ENCODE results near the gene SLC25A24.
"Not testable (repeated sequence)": the region's sequence is repeated elsewhere in the genome, so short reads cannot be mapped to it uniquely, and the experiment has no call there.

SLC25A24 gene

GRCh38 chr1:108199781-108200686, at the start of gene SLC25A24:
Gene SLC25A24, minus strand, starts transcription at chr1:108200343. Its CDS starts 205 bp downstream, at chr1:108200138.
- peak; percentile 79 for DNase-seq

DNA sequence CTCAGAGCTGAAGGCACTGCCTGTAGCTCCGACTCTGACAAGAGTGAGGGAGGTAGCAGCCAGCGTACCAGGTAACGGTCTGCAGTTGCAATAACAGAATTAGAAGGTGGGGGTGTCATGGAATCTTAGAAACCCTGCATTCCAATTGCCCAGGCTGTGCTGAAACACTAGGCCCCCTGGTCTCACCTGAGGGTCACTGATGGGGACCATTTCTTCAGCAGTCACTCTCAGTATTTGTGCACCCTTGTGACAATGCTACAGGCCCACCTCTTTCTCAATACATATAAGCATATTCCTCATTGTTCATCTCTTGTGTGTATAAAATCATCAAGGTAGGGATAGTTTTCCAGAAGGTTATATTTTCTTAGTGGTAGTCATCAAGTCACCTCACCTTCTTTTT, 43.8 kb upstream of the SLC25A24 start, which contains the start of gene NBPF4:
Gene NBPF4, minus strand, starts transcription at position 101 of the 400 bp plus-strand sequence. CDS start 315 bp downstream, outside the sequence.
- DNase-seq, result not testable (repeated sequence)

DNA sequence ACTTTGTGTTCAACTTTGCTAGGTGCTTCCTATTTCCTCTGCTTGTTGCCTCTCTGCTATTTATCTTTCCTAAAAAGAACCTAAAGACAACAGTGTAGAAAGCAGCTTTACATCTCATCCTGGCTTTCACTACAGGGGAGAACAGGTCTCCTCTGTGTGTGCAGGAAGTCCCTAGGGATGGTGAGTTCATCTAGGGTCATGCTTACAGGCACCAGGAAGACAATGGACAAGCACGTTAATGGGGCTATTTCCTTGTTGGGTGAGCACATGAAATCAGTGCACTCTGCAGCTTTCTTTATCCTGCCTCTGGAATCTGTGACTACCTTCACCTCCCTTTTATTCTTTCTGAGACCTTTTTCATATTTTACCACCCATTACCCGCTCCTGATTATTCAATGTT, 39.3 kb upstream of the SLC25A24 start:
- DNase-seq, result not testable (repeated sequence)

GRCh38 chr1:108235308-108235707, 35.2 kb upstream of the SLC25A24 start:
- not testable (repeated sequence) for DNase-seq

DNA sequence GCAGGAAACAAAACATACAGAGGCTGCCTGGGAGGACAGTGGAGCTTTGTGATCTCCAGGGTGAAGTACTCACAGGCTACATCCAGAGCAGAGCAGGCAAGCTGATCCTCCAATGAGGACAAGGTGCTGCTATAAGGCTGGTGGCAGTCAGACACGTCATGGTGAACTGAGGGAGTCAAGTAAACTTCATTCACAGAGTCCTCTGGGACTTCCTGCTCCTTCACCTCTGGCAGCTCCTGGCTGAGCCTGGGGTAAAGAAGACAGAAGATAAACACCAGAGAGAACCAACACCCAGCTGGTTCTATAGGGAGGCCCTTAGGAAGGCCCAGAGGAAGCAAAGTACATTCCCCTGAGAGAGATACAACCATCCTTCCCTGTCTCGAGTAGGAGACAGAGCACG, 32.0 kb upstream of the SLC25A24 start:
- not testable (repeated sequence) for DNase-seq

- not testable (repeated sequence) for DNase-seq
These were observed 29.8 kb upstream of the SLC25A24 start for GRCh38 chr1:108229976-108230375.

DNA sequence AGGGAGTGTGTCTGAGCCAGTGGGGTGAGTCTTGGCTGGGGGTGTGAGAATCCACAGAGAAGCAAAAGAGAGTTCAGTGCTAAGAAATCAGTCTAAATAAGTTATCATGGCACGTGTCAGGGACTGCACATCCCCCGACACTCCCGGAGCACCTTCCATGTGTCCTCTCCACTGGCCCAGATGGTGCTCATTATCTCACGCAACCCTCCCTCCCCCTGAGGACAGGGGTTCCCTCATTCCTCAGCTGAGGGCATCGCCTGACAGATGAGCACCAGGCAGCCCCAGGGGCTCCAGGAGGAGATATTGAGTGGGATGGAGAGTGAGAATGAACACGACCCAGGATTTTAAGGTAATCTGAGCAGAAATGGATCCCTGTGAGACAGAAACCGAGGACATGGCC, 27.6 kb upstream of the SLC25A24 start:
- DNase-seq, result not testable (repeated sequence)

DNA sequence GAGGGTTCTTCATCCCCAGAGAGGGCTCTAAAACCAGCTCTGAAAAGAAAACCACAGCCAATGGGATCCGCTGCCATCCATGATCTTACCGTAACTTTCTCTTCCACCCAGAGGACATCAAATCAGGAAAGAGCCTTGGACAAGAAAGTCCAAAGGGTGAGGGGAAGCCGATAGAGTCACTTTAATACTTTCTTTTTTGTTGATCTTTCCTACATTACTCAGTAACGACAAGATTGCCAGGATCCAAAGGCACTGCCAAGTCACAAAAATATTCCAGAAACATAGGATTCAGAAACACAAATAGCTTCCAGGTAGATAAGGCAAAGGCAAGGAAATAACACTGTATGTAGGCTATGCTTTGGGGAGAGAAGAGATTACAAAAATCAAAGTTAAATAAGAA, 26.7 kb upstream of the SLC25A24 start:
- DNase-seq, result not testable (repeated sequence)

DNA sequence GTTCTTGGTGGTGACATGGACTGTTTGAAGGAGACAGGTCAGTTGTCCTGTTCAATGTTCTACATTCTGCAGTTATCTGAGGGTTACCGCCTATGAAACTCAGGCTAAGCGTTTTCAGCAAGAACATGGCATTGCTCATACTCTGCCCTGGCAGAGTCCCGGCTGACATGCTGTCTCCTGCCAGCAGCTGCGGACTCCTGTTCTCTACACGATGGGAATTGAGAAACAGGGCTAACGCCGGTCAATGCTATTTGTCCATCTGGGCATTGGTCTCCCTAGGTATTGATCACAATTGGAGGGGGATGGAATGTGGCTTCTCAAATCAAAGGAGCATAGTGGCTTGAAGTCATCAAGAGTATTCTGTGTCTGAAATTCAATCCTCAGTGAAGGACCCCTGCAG, 23.1 kb upstream of the SLC25A24 start:
- not testable (repeated sequence) for DNase-seq

GRCh38 chr1:108217515-108218174, 17.5 kb upstream of the SLC25A24 start:
- DNase-seq, result not testable (repeated sequence)

DNA sequence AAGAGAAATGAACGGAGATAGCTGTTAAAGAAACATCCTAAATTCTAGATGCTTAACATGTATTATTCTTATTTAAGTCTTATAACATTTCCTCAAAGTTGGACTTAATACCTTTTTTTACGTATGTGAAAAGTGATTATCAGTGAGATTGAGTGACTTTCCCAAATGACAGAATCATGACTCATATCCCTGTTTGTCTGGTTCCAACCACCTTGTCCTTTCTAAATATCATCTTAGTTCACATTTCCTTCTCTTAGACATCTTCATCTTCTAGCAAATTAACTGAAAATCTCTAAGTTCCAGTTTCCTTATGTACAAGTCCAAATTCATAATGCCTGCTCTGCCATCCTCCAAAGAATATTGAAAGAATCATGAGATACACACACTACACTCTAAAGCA, 16.9 kb upstream of the SLC25A24 start:
- not testable (repeated sequence) for DNase-seq

DNA sequence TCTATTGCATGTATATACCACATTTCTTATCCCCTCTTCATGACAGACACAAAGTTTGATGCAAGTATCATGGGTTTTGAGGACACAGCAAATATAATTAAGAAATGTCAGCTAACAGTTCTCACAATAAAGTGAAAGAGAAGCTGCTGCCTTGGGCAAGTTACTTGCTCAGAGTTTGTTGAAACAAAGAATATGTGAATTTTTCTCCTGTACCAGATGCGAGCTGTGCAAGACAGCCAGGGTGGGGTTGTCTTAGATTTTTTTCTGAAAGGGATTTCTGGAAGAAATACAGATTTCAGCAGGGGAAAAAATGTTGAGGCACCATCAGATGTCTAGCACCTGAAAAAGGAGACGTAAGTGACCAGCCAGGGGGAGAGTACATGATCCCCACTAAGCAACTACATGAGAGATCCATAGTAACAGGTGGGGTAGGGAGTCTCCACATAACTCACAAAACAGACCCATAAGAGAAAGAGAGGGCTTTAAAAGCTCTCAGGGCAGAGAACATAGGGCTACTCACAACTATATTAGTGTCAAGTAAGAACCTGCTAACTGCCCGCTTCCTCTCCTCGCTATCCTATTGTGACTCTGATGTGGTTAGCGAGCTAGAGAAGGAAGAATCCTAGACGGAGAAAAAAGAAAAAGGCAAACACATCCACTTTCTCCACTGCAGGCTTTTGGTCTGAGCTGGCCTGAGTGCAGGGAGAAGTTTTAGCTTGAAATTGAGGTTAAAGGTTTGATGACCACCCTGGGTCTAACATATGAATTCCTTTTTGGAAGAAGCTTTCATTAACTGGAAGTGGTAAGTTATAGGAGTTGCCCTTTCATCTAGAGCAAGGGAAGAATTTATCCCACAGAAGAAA, 16.1 kb upstream of the SLC25A24 start:
- not testable (repeated sequence) for DNase-seq

DNA sequence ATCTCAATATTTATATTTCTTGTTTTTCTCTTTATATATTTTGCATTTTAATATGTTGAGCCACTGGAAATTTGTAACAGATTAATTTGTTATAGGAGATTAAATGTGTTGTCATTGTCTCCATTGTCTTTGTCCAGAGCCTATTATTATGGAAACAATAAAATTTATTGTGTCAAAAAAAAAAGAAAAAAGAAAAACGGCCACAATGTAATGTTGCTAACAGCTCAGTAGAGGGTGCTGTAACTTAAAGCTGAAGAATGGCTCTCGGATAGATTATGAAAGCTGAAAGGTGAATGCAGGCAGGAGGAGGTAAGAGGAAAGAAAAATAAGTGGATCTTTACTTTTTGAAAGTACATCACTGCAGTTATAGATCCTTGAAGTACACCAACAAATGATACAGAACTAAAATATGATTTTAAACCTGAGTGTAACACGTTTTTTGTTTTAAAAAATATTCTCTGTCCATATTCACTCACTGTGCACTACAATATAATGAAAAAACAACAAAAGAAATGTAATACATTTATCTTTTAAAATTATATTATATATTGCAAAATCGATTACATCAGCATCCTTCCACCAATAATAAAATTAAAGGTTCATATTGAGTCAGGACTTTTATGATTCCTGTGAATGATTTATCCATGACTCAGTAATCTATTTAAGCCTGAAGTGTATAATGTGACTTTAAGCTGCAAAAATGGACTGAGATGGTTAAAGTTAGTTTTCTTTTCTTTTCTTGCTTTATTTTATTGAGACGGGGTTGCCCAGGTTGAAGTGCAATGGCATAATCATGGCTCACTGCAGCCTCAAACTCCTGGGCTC, 14.7 kb upstream of the SLC25A24 start:
- not testable (repeated sequence) for DNase-seq

DNA sequence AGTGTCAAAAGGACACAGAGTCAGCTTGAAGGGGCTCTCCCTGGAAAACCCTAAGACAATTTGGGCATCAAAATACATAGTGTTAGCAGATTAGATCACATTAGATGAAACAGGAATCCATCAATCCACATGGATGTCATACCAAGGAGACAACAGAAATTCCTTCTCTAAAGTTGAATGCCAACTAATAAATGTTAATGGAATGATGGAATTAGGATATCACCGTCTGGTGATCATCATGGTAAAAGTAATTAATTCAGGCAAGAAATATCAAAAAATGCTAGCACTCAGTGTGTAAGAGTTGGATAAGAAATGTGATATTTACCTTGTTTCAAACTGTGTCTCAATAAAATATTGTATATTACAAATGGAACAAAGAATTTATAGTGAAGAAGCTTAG, 10.9 kb upstream of the SLC25A24 start:
- no peak for DNase-seq

- DNase-seq, result no peak
These were observed 9.4 kb upstream of the SLC25A24 start for GRCh38 chr1:108209456-108210108.

GRCh38 chr1:108208724-108209446, 8.7 kb upstream of the SLC25A24 start:
- no peak for DNase-seq

GRCh38 chr1:108203582-108203981, 3.4 kb upstream of the SLC25A24 start:
- not testable (repeated sequence) for DNase-seq

- DNase-seq, result no peak
These were observed 1.5 kb upstream of the SLC25A24 start for GRCh38 chr1:108201687-108202086.

DNA sequence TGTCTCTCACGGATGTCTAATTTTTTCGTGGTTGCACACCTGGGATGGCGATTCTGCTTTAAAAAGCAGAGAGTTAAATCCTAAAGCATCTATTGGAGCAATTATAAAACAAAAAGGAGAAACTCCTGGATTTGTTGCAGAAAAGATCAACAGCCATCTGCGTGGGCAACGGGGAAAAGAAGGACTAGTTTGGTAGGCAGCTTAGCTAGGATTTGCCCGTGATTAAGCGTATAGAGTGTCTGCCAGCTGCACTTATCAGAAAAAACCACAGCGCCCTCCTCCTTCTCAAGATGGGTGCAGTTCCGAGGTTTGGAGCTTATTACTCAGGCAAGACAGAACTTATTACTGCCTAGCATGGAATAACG, 526 bp upstream of the SLC25A24 start:
- DNase-seq, result peak; percentile 43

- no peak for DNase-seq
These were observed 897 bp downstream of the SLC25A24 start for GRCh38 chr1:108199201-108199691.
